ENCODE results near the gene CCDC170. TPM values are rescaled to one million over a fixed set of nuclear protein-coding genes. Genes with fewer than 3 reads are reported as not detected.

CCDC170 gene
- total RNA-seq, 1 experiment from 2014 or later: not detected

GRCh38 chr6:151483994-151484393, 9.8 kb upstream of the CCDC170 start:
- H3K4me1 ChIP-seq (ENCODE audit: control insufficient read depth, insufficient read depth, low read length): no peaks in the 10 kb centered on the region
- ATAC-seq: no peak
- in situ Hi-C loops (cut with HindIII; ENCODE audit: low pct_unique_long_range_greater_than_20kb, low sequenced_read_pairs): no loop called here
- TF ChIP-seq POLR2AphosphoS5 (IDR thresholded peaks at IDR 0.05; ENCODE audit: low read depth, low read length) (no peak), TCF7L2 (IDR thresholded peaks at IDR 0.05; ENCODE audit: low read depth, low read length) (no peak), SIN3A (IDR thresholded peaks at IDR 0.05; ENCODE audit: borderline replicate concordance, insufficient read depth, low read depth, low read length) (no peak), CTCF (IDR thresholded peaks at IDR 0.05) (no peak)
- TF ChIP-seq, protein P1, sequence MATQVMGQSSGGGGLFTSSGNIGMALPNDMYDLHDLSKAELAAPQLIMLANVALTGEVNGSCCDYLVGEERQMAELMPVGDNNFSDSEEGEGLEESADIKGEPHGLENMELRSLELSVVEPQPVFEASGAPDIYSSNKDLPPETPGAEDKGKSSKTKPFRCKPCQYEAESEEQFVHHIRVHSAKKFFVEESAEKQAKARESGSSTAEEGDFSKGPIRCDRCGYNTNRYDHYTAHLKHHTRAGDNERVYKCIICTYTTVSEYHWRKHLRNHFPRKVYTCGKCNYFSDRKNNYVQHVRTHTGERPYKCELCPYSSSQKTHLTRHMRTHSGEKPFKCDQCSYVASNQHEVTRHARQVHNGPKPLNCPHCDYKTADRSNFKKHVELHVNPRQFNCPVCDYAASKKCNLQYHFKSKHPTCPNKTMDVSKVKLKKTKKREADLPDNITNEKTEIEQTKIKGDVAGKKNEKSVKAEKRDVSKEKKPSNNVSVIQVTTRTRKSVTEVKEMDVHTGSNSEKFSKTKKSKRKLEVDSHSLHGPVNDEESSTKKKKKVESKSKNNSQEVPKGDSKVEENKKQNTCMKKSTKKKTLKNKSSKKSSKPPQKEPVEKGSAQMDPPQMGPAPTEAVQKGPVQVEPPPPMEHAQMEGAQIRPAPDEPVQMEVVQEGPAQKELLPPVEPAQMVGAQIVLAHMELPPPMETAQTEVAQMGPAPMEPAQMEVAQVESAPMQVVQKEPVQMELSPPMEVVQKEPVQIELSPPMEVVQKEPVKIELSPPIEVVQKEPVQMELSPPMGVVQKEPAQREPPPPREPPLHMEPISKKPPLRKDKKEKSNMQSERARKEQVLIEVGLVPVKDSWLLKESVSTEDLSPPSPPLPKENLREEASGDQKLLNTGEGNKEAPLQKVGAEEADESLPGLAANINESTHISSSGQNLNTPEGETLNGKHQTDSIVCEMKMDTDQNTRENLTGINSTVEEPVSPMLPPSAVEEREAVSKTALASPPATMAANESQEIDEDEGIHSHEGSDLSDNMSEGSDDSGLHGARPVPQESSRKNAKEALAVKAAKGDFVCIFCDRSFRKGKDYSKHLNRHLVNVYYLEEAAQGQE (IDR thresholded peaks at IDR 0.05; ENCODE audit: insufficient read depth in 1 of 2, low read depth in 2 of 2, low read length in 1 of 2): no peak
- H3K9me3 ChIP-seq (ENCODE audit: control insufficient read depth, insufficient read depth, low read depth, low read length): no peaks in the 10 kb centered on the region
- intact Hi-C loops (cut with micrococcal nuclease; ENCODE audit: unreplicated experiment): no loop called here
- POLR2A ChIA-PET: no interaction called here
- no peak for DNase-seq (ENCODE audit: low read depth, low spot score)
- H3K36me3 ChIP-seq (ENCODE audit: control insufficient read depth, insufficient read depth, low read length): no peaks in the 10 kb centered on the region
- CTCF ChIA-PET: no interaction called here
- no peak overlapping the region for H3K27ac ChIP-seq (ENCODE audit: low read length)
- H3K4me3 ChIP-seq (ENCODE audit: low read depth in 2 of 2, low read length in 2 of 2): no peak overlapping the region
- no TSS peak for BruUV-seq (replicated peaks)
- 0 out of 2 replicates have a peak, but pooled peaks cover 4% of the 10 kb centered on the region for H3K27me3 ChIP-seq (ENCODE audit: control insufficient read depth, insufficient read depth, low read length)

DNA sequence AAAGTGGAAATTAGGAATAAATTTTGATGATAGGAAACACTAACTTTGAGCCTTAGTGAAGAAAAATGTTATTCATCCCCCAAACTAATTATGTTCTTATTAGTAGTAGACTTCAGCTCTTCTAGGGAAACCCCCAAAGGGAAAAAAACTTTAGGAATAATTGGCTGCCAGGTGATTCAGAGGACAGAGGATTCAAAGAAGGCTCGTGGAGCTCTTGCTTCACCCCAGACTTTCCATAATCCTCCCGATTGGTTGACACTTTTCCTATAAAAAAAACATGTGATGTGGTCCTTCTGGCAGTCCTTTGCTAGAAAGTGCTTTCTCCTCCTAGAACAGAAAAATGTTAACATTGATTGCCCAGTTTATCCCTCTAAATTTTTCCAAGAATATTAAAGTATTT, 5.6 kb upstream of the CCDC170 start:
- no peaks in the 10 kb centered on the region for H3K36me3 ChIP-seq (ENCODE audit: control insufficient read depth, insufficient read depth, low read length)
- peaks cover 6% of the 10 kb centered on the region; the same call in 1 of the 2 replicates for H3K27me3 ChIP-seq (ENCODE audit: control insufficient read depth, insufficient read depth, low read length)
- no peaks in the 10 kb centered on the region for H3K4me1 ChIP-seq (ENCODE audit: control insufficient read depth, insufficient read depth, low read length)
- ATAC-seq: no peak
- ChIA-PET CTCF (no interaction called here), POLR2A (no interaction called here)
- in situ Hi-C loops (cut with HindIII; ENCODE audit: low pct_unique_long_range_greater_than_20kb, low sequenced_read_pairs): no loop called here
- DNase-seq (ENCODE audit: low read depth, low spot score): no peak
- no peaks in the 10 kb centered on the region for H3K9me3 ChIP-seq (ENCODE audit: control insufficient read depth, insufficient read depth, low read depth, low read length)
- no TSS peak for BruUV-seq (replicated peaks)
- H3K4me3 ChIP-seq (ENCODE audit: low read depth in 2 of 2, low read length in 2 of 2): no peak overlapping the region
- no peak for TF ChIP-seq TCF7L2 (IDR thresholded peaks at IDR 0.05; ENCODE audit: low read depth, low read length)
- no peak for TF ChIP-seq SIN3A (IDR thresholded peaks at IDR 0.05; ENCODE audit: borderline replicate concordance, insufficient read depth, low read depth, low read length)
- no peak for TF ChIP-seq POLR2AphosphoS5 (IDR thresholded peaks at IDR 0.05; ENCODE audit: low read depth, low read length)
- TF ChIP-seq CTCF (IDR thresholded peaks at IDR 0.05): no peak
- intact Hi-C loops (cut with micrococcal nuclease; ENCODE audit: unreplicated experiment): no loop called here
- H3K27ac ChIP-seq (ENCODE audit: low read length): no peak overlapping the region

Data from Panc1 (cell line).